A549 (cell line): Measurements from ENCODE around the gene AKAP9.

Experiments
- CHD2 ChIP-seq: fragments of 150-350 bp; IDR thresholded peaks from 2 replicates; pipeline ENCODE4 v1.6.1; 2014; ENCODE audit warnings: low read length; ENCODE audit not compliant: partially characterized antibody
- CTCF ChIP-seq: fragments of >200 bp; sonication (Bioruptor Twin); formaldehyde crosslinking; IDR thresholded peaks from 3 replicates; pipeline ENCODE4 v1.5.1; 2016
- ELK1 ChIP-seq: fragments of 150-350 bp; IDR thresholded peaks from 2 replicates; pipeline ENCODE4 v1.6.1; 2014; ENCODE audit warnings: low read depth, mild to moderate bottlenecking, low read length
- GATA3 ChIP-seq: IDR thresholded peaks from 2 replicates; pipeline ENCODE4 v1.6.1; 2012; ENCODE audit warnings: borderline replicate concordance
- KDM1A ChIP-seq: fragments of 200-600 bp; sonication (generic); IDR thresholded peaks from 2 replicates; pipeline ENCODE4 v1.6.1; 2016; ENCODE audit warnings: low read depth, mild to moderate bottlenecking
- KDM5A ChIP-seq: fragments of 200-600 bp; sonication (generic); IDR thresholded peaks from 2 replicates; pipeline ENCODE4 v1.6.1; 2016; ENCODE audit warnings: antibody characterized with exemption, mild to moderate bottlenecking
- MAFK ChIP-seq: fragments of 450-650 bp; IDR thresholded peaks from 2 replicates; pipeline ENCODE4 v1.6.1; 2014; ENCODE audit not compliant: partially characterized antibody
- MAX ChIP-seq: IDR thresholded peaks from 2 replicates; pipeline ENCODE4 v1.6.1; 2012
- POLR2AphosphoS2 ChIP-seq: conservative IDR thresholded peaks from 2 replicates; pipeline ENCODE4 v1.6.1; 2012; ENCODE audit warnings: low read length, improper control_type of control experiment, inconsistent platforms
- RNF2 ChIP-seq: fragments of 200-600 bp; sonication (generic); IDR thresholded peaks from 2 replicates; pipeline ENCODE4 v1.6.1; 2016; ENCODE audit warnings: low read depth, mild to moderate bottlenecking, antibody characterized with exemption, moderate library complexity, borderline replicate concordance
- SMC3 ChIP-seq: fragments of >200 bp; sonication (Bioruptor Twin); formaldehyde crosslinking; IDR thresholded peaks from 3 replicates; pipeline ENCODE4 v1.6.1; 2018; ENCODE audit warnings: inconsistent platforms
- USF2 ChIP-seq: fragments of 450-650 bp; IDR thresholded peaks from 2 replicates; pipeline ENCODE4 v1.6.1; 2014; ENCODE audit warnings: antibody characterized with exemption

GRCh38 chr7:92072708-92073107 is 132.0 kb downstream of the AKAP9 start:
- no peak for TF ChIP-seq ELK1
- TF ChIP-seq SMC3, result no peak
- TF ChIP-seq MAX, result no peak
- TF ChIP-seq POLR2AphosphoS2, result no peak
- TF ChIP-seq CTCF, result no peak
- no peak for TF ChIP-seq GATA3
- TF ChIP-seq CHD2, result no peak
- TF ChIP-seq KDM1A, result no peak
- no peak for TF ChIP-seq KDM5A
- no peak for TF ChIP-seq MAFK
- TF ChIP-seq RNF2, result no peak
- no peak for TF ChIP-seq USF2
